ENCODE measurements around the gene RCBTB2. TPM values are rescaled to one million over a fixed set of nuclear protein-coding genes. Genes with fewer than 3 reads are reported as not detected.

RCBTB2 gene
- total RNA-seq, 1 donor from 2014 or later = 11.5 TPM

DNA sequence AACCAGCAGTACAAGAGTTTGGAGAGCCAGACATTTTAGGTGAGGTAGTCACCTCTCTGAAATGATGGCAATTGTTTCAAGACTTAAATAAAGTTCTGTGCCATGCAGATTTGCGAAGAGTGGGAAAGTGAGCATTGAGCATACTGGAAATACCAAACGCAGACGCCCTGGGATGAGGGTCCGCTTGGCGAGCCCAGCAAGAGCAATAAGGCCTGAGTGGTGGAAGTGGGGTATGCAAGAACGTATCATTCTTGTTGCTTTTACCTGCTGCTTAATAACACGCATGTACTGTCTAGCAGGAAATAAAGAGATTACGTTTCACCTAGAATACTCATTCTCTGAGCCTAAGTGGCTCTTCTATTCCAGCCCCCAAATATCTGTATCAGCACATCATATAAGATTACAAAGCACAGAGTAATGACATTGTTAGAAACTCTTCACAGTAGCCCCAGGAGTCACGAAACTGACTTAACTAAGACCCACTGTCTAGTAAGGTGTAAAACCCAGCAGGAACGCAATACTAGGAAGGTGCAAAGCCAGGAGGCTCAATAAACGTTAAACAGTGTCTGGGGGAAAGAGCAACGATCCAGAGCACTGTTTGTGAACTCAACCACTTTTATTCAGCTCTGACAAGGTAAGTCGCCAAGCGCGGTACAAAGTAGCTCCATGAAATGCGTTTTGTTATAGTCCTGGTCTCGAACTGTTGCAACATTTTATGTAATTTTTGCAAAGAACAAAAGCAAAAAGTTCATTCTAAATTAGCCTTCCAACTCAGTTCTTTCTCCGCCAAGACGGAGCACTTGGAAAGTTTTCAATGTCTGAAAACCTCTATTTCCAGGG lies 1.2 kb downstream of the RCBTB2 start:
- DNase-seq (ENCODE audit: low spot score) = no peak

DNA sequence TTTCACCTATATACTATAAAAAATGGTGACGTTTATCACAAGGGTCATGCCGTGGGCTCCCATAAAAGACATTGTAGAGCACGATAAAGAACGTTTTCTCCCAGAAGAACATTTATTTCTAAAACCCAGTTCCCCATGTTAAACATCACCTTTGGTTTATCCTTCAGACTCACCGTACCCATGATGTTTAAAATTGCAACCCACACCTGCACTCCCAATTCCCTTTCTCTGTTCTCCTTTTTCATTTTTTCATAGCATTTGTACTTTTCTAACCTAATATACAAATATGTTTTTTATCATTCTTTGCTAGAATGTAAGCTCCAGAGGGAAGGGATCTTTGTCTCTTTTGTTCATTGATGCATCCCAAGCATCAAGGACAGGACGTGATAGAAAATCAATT lies 2.0 kb downstream of the RCBTB2 start:
- no peak for DNase-seq (ENCODE audit: low spot score)

DNA sequence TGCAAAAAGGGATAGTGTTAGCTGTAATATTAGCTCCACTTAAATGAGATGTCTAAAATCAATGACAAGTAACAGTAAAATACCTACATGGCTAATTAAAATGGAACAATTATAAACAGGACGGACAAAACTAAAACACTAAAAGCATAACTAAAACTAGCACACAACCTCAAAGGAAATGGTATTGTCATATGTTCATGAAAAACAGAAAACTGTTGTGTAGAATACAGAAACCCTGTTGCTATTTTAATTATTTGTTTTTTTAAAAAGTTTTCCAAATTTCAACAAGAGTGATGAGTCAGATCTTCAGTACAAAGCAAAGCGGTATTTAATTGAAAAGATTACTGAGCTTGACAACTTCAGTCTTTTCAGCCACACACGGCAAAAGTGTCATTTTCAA lies 4.2 kb downstream of the RCBTB2 start:
- DNase-seq (ENCODE audit: low spot score) = no peak

DNA sequence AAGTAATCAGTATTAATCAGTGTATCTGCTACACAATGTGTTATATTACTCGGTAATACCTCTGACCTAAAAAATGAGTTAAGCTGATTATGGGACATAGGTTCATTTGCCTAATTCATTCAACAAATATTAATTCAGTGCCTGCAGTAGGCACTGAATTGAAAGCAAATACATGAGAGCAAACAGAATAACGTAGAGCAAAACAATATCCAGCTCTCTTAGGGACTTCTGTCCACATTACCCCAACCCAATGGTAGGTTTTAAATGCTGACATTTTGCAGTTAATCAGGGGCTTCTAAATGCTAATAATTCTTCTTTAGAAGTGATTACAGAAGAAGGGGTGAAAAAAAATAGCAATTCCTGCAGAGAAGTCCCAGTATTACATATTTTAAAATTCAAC lies 4.9 kb downstream of the RCBTB2 start:
- DNase-seq (ENCODE audit: low spot score) = no peak

DNA sequence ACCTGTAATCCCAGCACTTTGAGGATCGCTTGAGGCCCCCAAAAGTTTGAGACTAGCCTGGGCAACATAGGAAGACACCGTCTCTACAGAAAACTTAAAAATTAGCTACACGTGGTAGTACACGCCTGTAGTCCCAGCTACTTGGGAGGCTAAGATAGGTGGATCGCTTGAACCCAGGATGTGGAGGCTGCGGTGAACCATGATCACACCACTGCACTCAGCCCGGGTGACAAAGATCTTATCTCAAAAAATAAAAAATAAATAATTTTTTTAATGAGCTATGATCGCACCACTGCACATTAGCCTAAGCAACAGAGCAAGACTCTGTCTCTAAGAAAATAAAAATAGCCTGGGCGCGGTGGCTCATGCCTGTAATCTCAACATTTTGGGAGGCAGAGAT lies 6.6 kb downstream of the RCBTB2 start:
- DNase-seq (ENCODE audit: low spot score) = no peak

DNA sequence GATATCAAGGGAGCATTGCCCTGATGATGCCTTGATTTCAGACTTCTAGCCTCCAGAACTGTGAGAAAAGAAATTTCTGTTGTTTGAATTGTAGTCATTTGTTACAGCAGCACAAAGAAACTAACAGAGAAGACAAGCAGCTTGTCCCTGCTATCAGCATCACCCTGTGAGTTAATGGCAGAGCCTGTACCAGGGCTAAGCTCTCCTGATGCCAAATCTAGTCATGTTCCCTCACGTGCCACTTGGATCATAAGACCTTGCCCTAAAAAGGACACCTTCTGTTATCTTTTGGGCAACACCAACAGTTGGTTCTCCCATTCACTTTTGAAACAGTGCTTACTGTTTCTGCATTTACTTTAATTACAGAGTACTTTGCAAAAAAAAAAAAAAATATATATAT lies 14.8 kb downstream of the RCBTB2 start:
- DNase-seq (ENCODE audit: low spot score) = no peak

DNA sequence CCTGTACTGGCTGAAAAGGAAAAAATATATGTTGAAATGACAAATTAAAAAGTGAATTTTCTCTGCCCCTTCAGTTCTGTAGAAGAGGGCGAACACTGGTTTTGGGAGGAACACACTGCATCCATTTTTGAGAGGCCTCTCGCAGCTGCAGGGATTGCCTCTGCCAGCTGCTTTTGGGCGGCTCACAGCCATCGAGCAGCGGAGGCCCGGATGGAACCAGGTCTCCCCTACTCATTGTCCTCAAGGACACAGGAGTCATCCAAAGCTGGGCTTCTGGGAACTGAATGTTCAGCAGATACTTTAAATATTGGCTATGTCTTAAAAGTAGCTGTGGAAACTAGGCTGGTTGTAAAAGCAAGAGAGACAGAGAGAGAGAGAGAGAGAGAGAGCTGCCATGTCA lies 17.1 kb downstream of the RCBTB2 start:
- DNase-seq (ENCODE audit: low spot score) = no peak

DNA sequence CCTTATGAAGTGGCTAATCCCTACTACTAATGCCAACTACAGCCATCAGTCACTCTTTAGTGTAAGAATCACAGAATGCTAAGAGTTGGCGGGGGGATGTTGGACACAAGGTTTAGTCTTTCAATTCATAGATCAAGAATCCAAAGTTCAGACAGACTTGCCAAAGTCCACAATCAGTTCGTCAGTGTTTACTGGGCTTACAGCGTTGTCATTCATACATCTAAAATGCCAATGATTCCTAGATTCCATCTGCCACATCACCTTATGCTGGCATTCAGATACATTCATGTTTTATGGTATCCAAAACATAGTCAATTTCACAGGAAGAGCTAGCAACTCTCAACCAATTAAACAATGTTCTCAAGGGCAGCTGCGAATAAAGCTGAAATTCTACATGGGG lies 18.1 kb downstream of the RCBTB2 start:
- no peak for DNase-seq (ENCODE audit: low spot score)

DNA sequence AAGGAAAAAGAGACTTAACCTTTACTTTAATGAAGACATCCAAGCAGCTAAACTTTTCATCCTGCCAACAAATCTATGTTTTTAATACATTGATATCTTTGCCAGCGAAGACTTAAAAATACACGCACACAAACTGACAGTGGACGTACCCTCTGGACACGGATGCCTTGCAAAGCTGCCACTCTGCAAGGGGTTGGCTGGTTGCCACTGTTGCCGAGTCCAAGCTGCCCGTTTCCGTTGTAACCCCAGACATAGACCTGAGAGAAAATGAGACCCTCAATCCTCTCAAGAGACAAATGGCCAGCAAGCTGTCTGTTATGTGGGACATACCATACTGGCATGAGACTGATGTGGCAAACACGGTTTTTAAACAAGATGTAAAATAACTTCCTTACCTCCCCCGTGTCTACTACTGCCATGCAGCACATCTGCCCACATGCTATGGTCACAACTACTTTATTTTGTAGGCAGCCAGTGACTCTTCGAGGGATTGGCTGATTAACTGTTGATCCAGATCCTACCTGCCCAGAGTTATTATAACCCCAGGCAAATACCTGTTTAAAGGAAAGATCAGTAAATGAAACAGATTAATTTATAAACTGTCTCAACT lies 21.2 kb downstream of the RCBTB2 start:
- no peak for DNase-seq (ENCODE audit: low spot score)

DNA sequence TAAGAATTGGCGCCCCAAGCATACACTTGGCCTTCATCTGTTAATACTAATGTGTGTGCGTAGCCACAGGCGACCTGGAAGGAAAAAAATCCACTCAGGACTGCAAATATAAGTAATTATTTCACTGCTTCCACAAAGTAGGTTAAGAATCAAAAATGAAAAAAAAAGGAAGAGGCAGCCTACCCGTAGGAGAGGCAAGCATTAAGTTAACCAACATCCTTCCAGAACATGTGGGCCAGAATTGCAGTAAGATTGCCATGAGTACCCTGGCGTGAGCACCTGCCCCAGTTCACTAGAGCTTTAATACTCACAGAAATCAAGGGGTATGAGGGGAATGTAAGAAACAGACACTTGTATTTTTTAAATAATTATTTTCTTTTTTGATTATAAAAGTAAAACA lies 22.2 kb downstream of the RCBTB2 start:
- DNase-seq (ENCODE audit: low spot score) = no peak

DNA sequence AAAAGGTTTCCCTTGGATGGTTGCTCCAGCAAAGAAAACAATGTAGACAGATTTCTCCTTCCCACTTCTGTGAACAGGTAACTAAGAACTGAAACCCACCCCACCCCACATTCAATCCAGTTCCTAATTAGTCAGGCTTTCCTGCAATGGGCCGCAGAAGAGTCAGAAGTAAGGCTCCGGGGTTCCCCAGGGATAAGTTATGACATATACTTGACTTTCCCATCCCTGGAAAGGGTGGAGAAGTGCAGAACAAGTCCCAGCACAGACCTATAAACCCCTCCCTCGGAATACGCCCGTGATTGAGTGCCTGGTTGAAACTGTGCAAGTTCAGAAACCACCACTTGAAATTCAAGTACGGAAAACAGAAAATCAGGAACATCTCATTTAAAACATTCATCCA lies 24.9 kb downstream of the RCBTB2 start:
- DNase-seq (ENCODE audit: low spot score) = no peak

DNA sequence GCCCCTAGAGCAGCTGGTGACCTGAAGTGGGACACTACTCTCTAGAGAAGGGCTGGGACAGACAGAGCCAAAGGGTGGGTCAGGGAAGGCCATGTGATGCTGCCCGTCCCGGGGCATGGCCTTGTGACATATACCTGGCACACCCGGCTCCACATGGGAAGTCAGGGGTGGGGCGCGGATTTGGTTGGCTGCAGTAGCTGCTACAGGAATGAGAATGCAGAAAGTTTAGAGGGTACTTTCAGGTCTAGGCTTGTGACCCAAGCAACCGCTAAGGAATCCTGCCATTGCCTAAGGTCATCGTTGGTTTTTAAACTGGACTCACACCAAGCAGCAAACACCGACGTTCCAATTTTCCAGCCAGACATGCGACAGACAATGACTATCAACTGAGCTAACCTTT lies 25.9 kb downstream of the RCBTB2 start:
- DNase-seq (ENCODE audit: low spot score) = no peak

DNA sequence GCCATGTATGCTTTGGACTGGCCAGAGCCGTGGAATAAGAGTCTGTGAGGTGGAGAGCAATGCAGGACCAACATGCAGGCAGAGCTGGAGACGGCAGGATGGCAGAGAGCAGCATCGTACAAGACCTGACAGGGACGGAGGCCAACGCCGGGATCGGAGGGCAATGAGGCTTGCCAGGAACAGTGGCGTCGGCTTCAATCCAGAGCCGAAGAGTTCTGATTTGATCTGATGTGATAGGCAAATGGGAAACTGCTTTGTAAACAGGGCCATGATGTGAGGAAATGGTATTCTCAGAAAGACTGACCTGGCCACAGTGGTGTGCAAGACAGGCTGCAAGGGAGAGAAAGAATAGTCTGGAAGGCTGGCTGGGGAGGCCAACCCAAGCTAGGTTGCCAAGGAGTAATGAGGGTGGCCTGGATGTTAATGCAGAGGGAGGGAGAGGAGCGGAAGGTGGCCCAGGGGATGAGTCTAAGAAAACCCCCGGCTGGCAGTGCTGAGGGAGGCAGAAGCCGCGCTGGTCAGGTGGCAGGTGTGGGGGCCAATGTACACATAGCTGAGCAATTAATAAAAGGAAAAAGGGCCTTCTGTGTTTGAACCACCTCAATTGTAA lies 26.7 kb downstream of the RCBTB2 start:
- DNase-seq (ENCODE audit: low spot score) = no peak

DNA sequence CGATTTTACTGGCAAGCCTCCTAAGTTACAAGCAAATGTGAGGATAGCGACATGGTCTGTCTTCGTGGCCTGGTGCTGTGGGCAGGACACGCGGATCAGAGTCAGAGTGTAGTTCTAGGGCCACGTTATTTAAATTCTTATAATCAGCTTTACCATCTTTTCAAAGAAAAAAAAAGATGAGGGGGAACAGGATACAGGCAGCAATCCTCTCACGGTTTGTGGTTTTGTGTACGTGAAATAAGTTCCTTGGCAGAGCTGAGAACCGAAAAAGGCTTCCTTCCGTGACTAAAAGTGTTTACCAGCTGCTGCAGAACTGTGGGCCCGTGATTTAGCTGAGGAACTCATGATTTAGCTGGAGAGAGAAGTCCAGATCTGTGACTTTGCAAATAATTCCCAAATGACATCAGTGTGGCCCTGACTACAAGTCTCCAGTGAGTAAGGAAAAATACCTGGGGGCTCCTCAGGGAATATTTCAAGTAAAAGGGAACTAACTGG lies 27.2 kb downstream of the RCBTB2 start:
- peak; percentile 63 for DNase-seq (ENCODE audit: low spot score)

DNA sequence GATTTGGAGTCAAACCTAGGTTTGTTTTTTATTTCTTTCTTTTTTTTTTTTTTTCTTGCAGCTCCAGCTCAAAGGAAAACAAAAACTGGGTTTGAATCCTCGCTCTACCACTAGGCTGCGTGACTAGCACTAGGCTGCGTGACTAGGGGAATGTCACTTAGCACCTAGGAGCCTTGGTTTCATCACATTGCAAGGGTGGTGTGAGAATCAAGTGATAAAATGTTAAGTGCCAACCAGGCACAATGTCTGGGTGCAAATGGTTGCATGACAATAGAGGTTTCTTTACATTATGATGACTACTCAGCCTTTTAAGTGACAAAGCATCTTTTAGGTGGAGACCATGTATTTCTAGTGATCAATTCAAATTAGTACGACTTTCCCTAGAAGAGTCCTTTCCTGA lies 27.9 kb downstream of the RCBTB2 start:
- DNase-seq (ENCODE audit: low spot score) = no peak

DNA sequence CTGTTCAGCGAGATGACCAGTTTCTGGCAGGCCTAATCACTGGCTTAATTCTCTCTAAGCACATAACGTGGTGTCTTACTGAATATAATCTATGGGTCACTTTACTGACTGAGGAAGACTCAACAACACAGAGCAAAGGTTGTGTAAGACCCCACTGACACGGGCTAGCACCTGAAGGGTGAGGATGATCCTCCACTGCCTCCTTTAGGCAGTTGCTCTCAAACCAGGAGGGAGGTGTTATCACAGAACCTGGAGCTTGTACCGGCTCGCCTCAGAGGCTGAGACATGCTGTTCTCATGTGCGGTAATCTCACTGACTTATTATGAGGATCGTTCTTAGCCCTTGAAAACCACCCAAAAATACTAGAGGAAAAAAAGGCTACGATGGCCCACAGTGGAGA lies 28.3 kb downstream of the RCBTB2 start:
- no peak for DNase-seq (ENCODE audit: low spot score)

DNA sequence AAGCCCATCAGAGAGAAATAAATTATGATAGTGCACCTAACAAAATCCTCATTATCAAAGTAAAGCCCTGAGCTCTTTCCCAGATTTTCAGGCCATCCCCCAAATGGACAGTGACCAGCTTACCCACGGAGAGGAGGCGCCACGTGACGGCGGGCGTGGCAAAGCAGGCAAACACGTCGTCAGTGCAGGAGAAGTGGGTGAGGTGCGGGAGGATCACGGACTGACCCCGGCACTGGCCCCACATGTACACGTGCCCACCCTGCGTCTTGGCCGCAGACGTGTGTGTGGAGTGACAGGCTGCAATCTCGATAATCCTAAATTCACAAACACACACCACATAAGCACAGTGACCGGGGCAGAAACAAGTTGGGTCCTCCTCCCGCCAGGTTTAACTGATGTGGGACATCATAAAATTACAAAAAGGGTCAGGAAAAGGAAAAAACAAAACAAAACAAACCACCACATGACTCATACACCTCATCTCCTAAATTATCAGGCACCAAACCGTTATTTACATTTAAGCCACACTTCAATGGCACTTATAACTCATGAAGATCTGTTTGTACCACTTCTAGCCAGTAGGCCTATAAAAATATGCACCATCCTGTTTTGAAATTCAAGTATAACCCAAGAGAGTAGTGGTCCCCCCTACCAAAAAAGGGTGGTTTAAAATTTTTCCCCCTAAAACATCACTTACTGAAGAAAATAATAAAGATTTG lies 30.1 kb downstream of the RCBTB2 start:
- DNase-seq (ENCODE audit: low spot score) = no peak

DNA sequence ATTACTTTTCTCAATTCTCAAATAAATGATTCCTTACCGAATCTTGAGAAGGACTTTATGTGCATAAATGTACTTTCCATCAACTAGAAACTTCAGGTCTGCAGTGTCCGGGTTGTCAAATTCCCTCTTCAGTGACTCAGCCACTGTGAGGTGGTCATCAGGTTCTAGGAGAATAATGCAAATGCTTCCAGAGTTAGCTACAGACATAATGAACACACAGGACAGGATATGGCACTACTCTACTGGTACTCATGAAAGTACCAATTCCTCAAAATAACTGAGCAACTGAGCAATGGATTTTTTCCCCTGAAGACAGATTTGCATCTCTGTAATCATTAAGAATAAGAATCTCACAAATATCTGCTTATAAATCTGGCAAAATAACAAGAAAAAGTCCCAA lies 31.2 kb downstream of the RCBTB2 start:
- DNase-seq (ENCODE audit: low spot score) = no peak

DNA sequence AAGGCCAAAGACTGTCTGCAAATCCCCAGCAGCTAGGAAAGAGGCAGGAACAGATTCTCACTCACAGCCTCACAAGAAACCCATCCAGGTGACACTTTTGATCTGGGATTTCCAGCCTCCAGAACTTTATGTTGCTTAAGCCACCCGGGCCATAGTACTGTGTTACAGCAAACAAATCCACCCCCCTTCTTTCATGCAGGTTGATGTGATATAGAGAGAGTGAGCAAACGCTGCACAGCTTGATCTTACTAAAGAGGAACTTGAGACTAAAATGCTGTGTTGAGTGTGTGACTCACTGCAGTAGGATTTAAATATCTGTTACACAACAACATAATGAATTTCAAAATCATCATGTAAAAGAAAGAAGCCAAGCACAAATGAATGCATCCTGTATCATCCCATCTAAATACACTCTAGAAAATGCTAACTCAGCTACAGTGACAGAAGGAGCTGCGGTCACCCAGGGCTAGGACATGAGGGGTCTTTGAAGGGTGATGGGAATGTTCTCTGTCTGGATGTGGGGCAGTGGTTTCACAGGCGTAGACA lies 32.2 kb downstream of the RCBTB2 start:
- no peak for DNase-seq (ENCODE audit: low spot score)

DNA sequence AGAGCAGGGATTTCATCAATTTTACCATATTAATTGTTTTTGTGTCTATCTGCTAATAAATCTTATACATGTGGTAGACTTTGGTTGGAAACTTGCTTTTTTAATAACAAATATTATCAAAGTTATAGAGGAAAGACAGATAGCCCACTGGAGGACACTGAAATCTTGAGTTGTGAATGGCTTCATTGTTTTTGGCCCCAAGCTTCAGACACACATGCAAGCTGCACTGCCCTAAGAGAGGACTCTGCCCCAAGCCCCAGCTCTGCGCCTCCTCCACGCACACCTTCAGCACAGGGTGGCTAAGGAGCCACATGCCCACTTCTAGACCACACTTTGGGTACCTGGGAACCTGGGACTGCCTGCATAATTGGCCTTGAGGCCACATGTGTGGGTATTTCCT lies 35.2 kb downstream of the RCBTB2 start:
- DNase-seq (ENCODE audit: low spot score) = no peak

DNA sequence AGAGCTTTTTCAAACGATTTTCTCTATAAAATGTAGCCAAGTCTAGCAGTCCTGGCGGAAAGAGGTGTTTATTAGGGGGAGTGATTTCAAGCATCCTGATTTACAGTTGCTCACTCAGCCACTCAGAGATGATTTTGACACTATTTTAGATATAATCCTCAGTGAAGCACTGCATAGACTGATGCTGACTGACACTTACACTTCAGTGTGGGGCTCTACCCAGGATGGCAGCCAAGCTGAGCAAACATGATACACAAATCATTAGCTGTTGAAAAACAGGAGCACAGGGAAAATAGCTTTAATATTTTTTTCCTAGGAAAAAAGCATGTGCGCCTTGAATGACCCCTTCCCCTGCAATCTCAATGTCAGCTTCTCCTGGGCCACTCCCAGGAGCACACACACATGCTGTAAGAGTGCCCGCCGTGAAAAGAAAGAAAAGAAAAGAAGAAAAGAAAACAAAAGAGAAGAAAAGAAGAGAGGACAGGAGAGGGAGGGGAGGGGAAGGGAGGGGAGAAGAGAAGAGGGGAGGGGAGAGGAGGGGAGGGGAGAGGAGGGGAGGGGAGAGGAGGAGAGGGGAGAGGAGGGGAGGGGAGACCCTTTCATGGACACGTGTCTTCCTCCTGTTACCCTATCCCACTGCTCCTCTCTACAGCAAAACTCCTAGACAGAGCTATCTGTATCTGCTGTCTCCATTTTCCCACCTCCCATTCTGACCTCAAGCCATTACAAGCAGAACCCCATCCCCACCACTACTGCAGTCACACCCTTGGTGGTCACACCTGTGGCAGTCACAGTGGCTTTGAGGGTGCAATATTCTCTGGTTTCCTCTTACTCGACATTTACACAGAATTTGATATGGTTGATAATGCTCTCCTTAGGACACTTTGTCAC lies 36.4 kb downstream of the RCBTB2 start:
- no peak for DNase-seq (ENCODE audit: low spot score)
